IPS DF 6.9 (cell line): Measurements from ENCODE around the gene TP73.
"Not testable (repeated sequence)": the region's sequence is repeated elsewhere in the genome, so short reads cannot be mapped to it uniquely, and the experiment has no call there.

Experiments
- DNase-seq: peaks from one replicate; pipeline ENCODE4 v3.0.0-alpha.2; 2013; ENCODE audit warnings: low read depth, low spot score
- H3K27ac ChIP-seq: one replicate; pipeline ENCODE4 v1.5.1; 2013; ENCODE audit warnings: low read length, control low read depth
- H3K27me3 ChIP-seq: 2 replicates; pipeline ENCODE4 v1.6.1; 2013; ENCODE audit warnings: mild to moderate bottlenecking, low read length; ENCODE audit not compliant: control insufficient read depth, insufficient read depth
- H3K36me3 ChIP-seq: 2 replicates; pipeline ENCODE4 v1.6.1; 2013; ENCODE audit warnings: low read length; ENCODE audit not compliant: control insufficient read depth, insufficient read depth
- H3K4me1 ChIP-seq: 2 replicates; pipeline ENCODE4 v1.6.1; 2013; ENCODE audit warnings: low read length; ENCODE audit not compliant: control insufficient read depth, insufficient read depth
- H3K4me3 ChIP-seq: 2 replicates; pipeline ENCODE4 v1.5.1; 2013; ENCODE audit warnings: mild to moderate bottlenecking, low read length
- H3K9me3 ChIP-seq: 2 replicates; pipeline ENCODE4 v1.6.1; 2013; ENCODE audit warnings: low read length, inconsistent platforms; ENCODE audit not compliant: control insufficient read depth, insufficient read depth
- WGBS: extraction: QIAGEN DNeasy Blood & Tissue Kit; methylation state at CpG from one replicate; pipeline ENCODE4 v1.1.7; 2013; ENCODE audit warnings: mixed read lengths, missing lambda C conversion rate; ENCODE audit not compliant: insufficient read length, insufficient coverage; 5-methylcytosine and 5-hydroxymethylcytosine counted together

TP73 gene

GRCh38 chr1:3620708-3621107, 31.6 kb upstream of the TP73 start:
- 0 out of 2 replicates have a peak, but pooled peaks cover 2% of the 10 kb centered on the region for H3K4me1 ChIP-seq
- no CpG with 5 or more reads among the region's 12 CpGs for WGBS

DNA sequence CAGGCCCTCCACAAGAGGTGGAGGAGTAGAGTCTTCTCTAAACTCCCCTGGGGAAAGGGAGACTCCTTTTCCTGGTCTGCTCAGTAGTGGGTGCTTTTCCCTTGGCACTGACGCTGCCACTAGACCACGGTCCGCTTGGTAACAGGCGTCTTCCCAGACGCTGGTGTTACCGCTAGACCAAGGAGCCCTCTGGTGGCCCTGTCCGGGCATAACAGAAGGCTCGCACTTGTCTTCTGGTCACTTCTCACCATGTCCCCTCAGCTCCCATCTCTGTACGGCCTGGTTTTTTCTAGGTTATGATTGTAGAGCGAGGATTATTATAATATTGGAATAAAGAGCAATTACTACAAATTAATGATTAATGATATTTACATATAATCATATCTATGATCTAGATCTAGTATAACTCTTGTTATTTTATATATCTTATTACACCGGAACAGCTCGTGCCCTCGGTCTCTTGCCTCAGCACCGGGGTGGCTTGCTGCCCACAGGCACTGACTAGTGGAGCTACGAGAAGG, 31.1 kb upstream of the TP73 start:
- H3K27me3 ChIP-seq, H3K27ac ChIP-seq, H3K4me3 ChIP-seq, H3K36me3 ChIP-seq, H3K4me1 ChIP-seq, H3K9me3 ChIP-seq, DNase-seq: not testable (repeated sequence)
- WGBS: no CpG with 5 or more reads among the region's 15 CpGs

More at GRCh38 chr1:3620708-3621107, 31.6 kb upstream of the TP73 start:
- H3K4me3 ChIP-seq: no peak overlapping the region
- no peak overlapping the region for H3K27ac ChIP-seq
- H3K36me3 ChIP-seq: no peaks in the 10 kb centered on the region
- H3K27me3 ChIP-seq: no peaks in the 10 kb centered on the region
- no peaks in the 10 kb centered on the region for H3K9me3 ChIP-seq
- no peak for DNase-seq

DNA sequence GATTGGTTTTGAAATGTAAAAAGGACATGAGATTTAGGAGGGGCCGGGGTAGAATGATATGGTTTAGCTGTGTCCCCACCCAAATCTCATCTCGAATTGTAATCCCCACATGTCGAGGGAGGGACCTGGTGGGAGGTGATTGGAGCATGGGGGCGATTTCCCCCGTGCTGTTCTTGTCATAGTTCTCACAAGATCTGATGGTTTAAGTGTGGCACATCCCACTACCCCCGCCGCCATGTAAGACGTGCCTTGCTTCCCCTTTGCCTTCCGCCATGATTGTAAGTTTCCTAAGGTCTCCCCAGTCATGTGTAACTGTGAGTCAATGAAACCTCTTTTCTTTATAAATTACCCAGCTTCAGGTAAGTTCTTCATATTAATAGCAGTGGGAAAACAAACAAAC, 30.2 kb upstream of the TP73 start:
- DNase-seq, H3K27me3 ChIP-seq, H3K4me1 ChIP-seq, H3K27ac ChIP-seq, H3K36me3 ChIP-seq, H3K4me3 ChIP-seq, H3K9me3 ChIP-seq: not testable (repeated sequence)
- no CpG with 5 or more reads among the region's 9 CpGs for WGBS

DNA sequence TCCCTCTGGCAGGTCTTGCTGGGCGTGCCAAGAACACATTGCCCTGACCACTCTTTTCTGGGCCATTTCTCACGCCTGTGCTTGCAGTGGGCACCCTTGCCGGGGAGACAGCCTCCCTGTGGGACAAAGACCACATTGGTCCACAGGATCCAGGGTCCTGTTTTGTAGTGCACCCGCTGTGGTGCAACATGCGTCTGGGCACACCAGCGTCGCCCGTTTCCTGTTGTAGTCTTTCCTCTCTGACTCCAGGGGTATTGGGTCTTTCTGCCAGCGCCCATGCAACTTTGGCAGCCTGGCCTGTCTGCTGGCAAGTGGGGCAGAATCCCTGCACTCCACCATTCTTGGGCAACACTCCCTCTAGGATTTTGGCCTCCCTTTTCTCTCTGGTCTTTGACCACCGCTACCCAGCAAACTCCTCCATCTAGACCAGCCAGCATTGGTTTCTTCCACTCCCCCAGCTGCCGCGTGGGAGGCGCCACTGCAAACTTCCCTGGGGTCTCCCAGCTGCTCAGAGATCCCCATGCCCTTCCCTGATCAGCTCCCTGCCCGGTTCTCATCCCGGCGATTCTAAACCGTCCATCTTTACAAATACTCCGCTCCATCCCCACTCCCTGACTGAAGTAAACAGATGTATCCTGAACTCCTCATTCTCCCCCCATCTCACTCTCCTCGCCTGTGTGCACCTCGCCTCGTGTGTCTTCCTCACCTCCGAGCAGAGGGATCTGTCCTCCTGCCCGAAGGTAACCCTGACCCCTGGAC, 28.7 kb upstream of the TP73 start:
- no peaks in the 10 kb centered on the region for H3K27me3 ChIP-seq
- DNase-seq: no peak
- no CpG with 5 or more reads among the region's 23 CpGs for WGBS
- no peaks in the 10 kb centered on the region for H3K36me3 ChIP-seq
- no peak overlapping the region for H3K27ac ChIP-seq
- peak overlapping the region; percentile 85; the same call in 1 of the 2 replicates for H3K4me3 ChIP-seq
- H3K4me1 ChIP-seq: 0 out of 2 replicates have a peak, but pooled peaks cover 2% of the 10 kb centered on the region
- H3K9me3 ChIP-seq: no peaks in the 10 kb centered on the region

- WGBS: no CpG with 5 or more reads among the region's 108 CpGs
- no peaks in the 10 kb centered on the region for H3K27me3 ChIP-seq
- no peak within 1 kb of the TSS for H3K27ac ChIP-seq
- H3K4me3 ChIP-seq: peak within 1 kb of the TSS; percentile 88
- 0 out of 2 replicates have a peak, but pooled peaks cover 2% of the 10 kb centered on the region for H3K4me1 ChIP-seq
- no peaks in the 10 kb centered on the region for H3K9me3 ChIP-seq
- no peaks in the 10 kb centered on the region for H3K36me3 ChIP-seq
- DNase-seq: peak; percentile 94
These were observed 27.8 kb upstream of the TP73 start, which contains the start of gene TPRG1L for GRCh38 chr1:3624200-3625136. TPRG1L (plus strand) TSS chr1:3625015; CDS start chr1:3625073, 58 bp downstream.

DNA sequence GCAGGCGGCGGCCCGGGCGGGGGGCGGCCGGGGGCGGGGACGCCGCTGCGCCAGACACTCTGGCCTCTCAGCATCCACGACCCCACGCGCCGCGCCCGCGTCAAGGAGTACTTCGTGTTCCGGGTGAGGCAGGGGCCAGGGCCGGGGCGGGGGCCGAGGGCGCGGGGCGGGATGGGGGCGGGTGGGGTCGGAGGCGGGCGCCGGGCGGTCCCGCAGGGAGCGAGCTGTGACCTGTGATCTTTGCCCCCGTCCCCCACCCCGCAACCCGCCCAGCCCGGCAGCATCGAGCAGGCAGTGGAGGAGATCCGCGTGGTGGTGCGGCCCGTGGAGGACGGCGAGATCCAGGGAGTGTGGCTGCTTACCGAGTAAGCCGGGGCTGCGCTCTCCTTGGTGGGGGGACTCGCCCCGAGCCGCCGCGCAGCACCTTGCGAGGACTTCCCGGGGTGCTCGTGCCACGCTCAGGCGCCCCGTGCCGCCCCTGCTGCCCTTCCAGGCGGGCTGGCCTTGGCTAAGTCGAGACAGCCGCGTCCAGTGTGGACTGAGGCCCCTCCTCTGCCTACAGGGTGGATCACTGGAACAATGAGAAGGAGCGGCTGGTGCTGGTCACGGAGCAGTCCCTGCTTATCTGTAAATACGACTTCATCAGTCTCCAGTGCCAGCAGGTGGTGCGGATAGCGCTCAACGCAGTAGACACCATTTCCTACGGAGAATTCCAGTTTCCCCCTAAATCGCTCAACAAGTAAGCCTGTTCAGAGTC, 27.0 kb upstream of the TP73 start:
- Histone ChIP-seq H3K36me3 (0 out of 2 replicates have a peak, but pooled peaks cover 2% of the 10 kb centered on the region), H3K27ac (no peak overlapping the region), H3K4me3 (peak overlapping the region; percentile 88), H3K4me1 (0 out of 2 replicates have a peak, but pooled peaks cover 2% of the 10 kb centered on the region), H3K27me3 (no peaks in the 10 kb centered on the region), H3K9me3 (no peaks in the 10 kb centered on the region)
- no peak for DNase-seq
- WGBS: no CpG with 5 or more reads among the region's 71 CpGs

- H3K4me3 ChIP-seq: no peak overlapping the region
- H3K27ac ChIP-seq: no peak overlapping the region
- whole genome bisulfite sequencing: no CpG with 5 or more reads among the region's 4 CpGs
These were observed 26.3 kb upstream of the TP73 start for GRCh38 chr1:3626025-3626424.

GRCh38 chr1:3627515-3628253, 24.6 kb upstream of the TP73 start:
- Histone ChIP-seq H3K27me3 (no peaks in the 10 kb centered on the region), H3K4me3 (no peak overlapping the region), H3K4me1 (peaks cover 2% of the 10 kb centered on the region; the same call in 1 of the 2 replicates), H3K36me3 (0 out of 2 replicates have a peak, but pooled peaks cover 2% of the 10 kb centered on the region), H3K9me3 (no peaks in the 10 kb centered on the region), H3K27ac (no peak overlapping the region)
- DNase-seq: no peak
- no CpG with 5 or more reads among the region's 26 CpGs for WGBS

More at GRCh38 chr1:3626025-3626424, 26.3 kb upstream of the TP73 start:
- Histone ChIP-seq H3K9me3 (no peaks in the 10 kb centered on the region), H3K27me3 (no peaks in the 10 kb centered on the region), H3K4me1 (0 out of 2 replicates have a peak, but pooled peaks cover 2% of the 10 kb centered on the region), H3K36me3 (0 out of 2 replicates have a peak, but pooled peaks cover 2% of the 10 kb centered on the region)
- no peak for DNase-seq

DNA sequence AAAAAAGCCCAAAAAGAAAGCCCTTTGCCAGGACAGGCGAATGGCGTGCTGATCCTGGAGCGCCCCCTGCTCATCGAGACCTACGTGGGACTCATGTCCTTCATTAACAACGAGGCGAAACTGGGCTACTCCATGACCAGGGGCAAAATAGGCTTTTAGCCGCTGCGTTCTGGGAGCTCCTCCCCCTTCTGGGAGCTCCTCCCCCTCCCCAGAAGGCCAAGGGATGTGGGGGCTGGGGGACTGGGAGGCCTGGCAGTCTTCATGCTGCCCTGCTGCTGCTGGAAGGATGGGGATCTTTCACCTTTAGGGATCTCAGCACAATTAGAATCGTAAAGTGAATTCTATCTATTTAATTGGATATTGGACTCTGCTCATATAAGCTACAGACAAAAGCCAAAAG, 23.9 kb upstream of the TP73 start:
- Histone ChIP-seq H3K4me1 (peaks cover 2% of the 10 kb centered on the region; the same call in 1 of the 2 replicates), H3K27ac (no peak overlapping the region), H3K9me3 (no peaks in the 10 kb centered on the region)

More for the DNA sequence above, 23.9 kb upstream of the TP73 start:
- WGBS: no CpG with 5 or more reads among the region's 10 CpGs
- Histone ChIP-seq H3K4me3 (no peak overlapping the region), H3K36me3 (0 out of 2 replicates have a peak, but pooled peaks cover 2% of the 10 kb centered on the region), H3K27me3 (no peaks in the 10 kb centered on the region)
- DNase-seq: no peak
